Measurements from ENCODE around the gene TIMM17A.
"Not testable (repeated sequence)": the region's sequence is repeated elsewhere in the genome, so short reads cannot be mapped to it uniquely, and the experiment has no call there.

TIMM17A gene

GRCh38 chr1:202010180-202011015 is 55.1 kb downstream of the TIMM17A start, which contains the start of gene ELF3:
TSS of gene ELF3 (plus strand) at chr1:202010587. CDS start at chr1:202011137, 550 bp downstream.
- Mint-ChIP-seq H3K27ac (no peak within 1 kb of the TSS), H3K4me1 (peaks cover 2% of the 10 kb centered on the region), H3K4me3 (no peak within 1 kb of the TSS), H3K9me3 (no peaks in the 10 kb centered on the region), H3K27me3 (no peaks in the 10 kb centered on the region), H3K36me3 (peaks cover 8% of the 10 kb centered on the region)
- ATAC-seq (ENCODE audit: low read depth) (no peak), DNase-seq (ENCODE audit: low spot score in 2 of 2) (no peak)

- no peak overlapping the region for H3K4me3 Mint-ChIP-seq
- ATAC-seq (ENCODE audit: low read depth) (no peak), DNase-seq (ENCODE audit: low spot score in 2 of 2) (no peak)
- H3K27ac Mint-ChIP-seq, result no peak overlapping the region
- peaks cover 2% of the 10 kb centered on the region for H3K36me3 Mint-ChIP-seq
- peaks cover 2% of the 10 kb centered on the region for H3K4me1 Mint-ChIP-seq
- H3K27me3 Mint-ChIP-seq, result peaks cover 3% of the 10 kb centered on the region
- H3K9me3 Mint-ChIP-seq, result no peaks in the 10 kb centered on the region
Measured at GRCh38 chr1:202011994-202012393, 56.7 kb downstream of the TIMM17A start.

GRCh38 chr1:202012544-202013478 is 57.5 kb downstream of the TIMM17A start:
- no peak overlapping the region for H3K4me3 Mint-ChIP-seq
- no peak for DNase-seq (ENCODE audit: low spot score in 2 of 2)
- ATAC-seq (ENCODE audit: low read depth), result no peak
- no peak overlapping the region for H3K27ac Mint-ChIP-seq
- H3K27me3 Mint-ChIP-seq, result peaks cover 4% of the 10 kb centered on the region
- no peaks in the 10 kb centered on the region for H3K36me3 Mint-ChIP-seq
- no peaks in the 10 kb centered on the region for H3K9me3 Mint-ChIP-seq
- peaks cover 2% of the 10 kb centered on the region for H3K4me1 Mint-ChIP-seq

GRCh38 chr1:202013603-202014002 is 58.3 kb downstream of the TIMM17A start:
- Mint-ChIP-seq H3K9me3 (no peaks in the 10 kb centered on the region), H3K4me1 (peaks cover 2% of the 10 kb centered on the region), H3K27ac (no peak overlapping the region), H3K4me3 (no peak overlapping the region), H3K27me3 (peaks cover 4% of the 10 kb centered on the region), H3K36me3 (no peaks in the 10 kb centered on the region)
- no peak for DNase-seq (ENCODE audit: low spot score in 2 of 2)
- no peak for ATAC-seq (ENCODE audit: low read depth)

- DNase-seq (ENCODE audit: low spot score in 2 of 2) (no peak), ATAC-seq (ENCODE audit: low read depth) (no peak)
- Mint-ChIP-seq H3K9me3 (no peaks in the 10 kb centered on the region), H3K4me1 (peaks cover 2% of the 10 kb centered on the region), H3K36me3 (no peaks in the 10 kb centered on the region), H3K27me3 (peaks cover 8% of the 10 kb centered on the region), H3K27ac (no peak overlapping the region), H3K4me3 (no peak overlapping the region)
Measured at GRCh38 chr1:202014060-202014459, 58.8 kb downstream of the TIMM17A start.

GRCh38 chr1:202014915-202015661 is 59.8 kb downstream of the TIMM17A start:
- ATAC-seq (ENCODE audit: low read depth), result no peak
- Mint-ChIP-seq H3K36me3 (no peaks in the 10 kb centered on the region), H3K4me1 (no peaks in the 10 kb centered on the region), H3K4me3 (no peak overlapping the region), H3K27me3 (peaks cover 9% of the 10 kb centered on the region), H3K9me3 (no peaks in the 10 kb centered on the region), H3K27ac (no peak overlapping the region)
- DNase-seq (ENCODE audit: low spot score in 2 of 2), result no peak

- no peaks in the 10 kb centered on the region for H3K36me3 Mint-ChIP-seq
- H3K27me3 Mint-ChIP-seq, result peaks cover 9% of the 10 kb centered on the region
- no peak overlapping the region for H3K27ac Mint-ChIP-seq
- ATAC-seq (ENCODE audit: low read depth), result no peak
- no peak overlapping the region for H3K4me3 Mint-ChIP-seq
- H3K4me1 Mint-ChIP-seq, result no peaks in the 10 kb centered on the region
- H3K9me3 Mint-ChIP-seq, result no peaks in the 10 kb centered on the region
- no peak for DNase-seq (ENCODE audit: low spot score in 2 of 2)
Measured at GRCh38 chr1:202015662-202015937, 60.3 kb downstream of the TIMM17A start.

- no peaks in the 10 kb centered on the region for H3K36me3 Mint-ChIP-seq
- H3K9me3 Mint-ChIP-seq, result no peaks in the 10 kb centered on the region
- ATAC-seq (ENCODE audit: low read depth) (no peak), DNase-seq (ENCODE audit: low spot score in 2 of 2) (no peak)
- no peaks in the 10 kb centered on the region for H3K4me1 Mint-ChIP-seq
- peaks cover 9% of the 10 kb centered on the region for H3K27me3 Mint-ChIP-seq
- H3K4me3 Mint-ChIP-seq, result no peak overlapping the region
- no peak overlapping the region for H3K27ac Mint-ChIP-seq
Measured at GRCh38 chr1:202016022-202016810, 60.9 kb downstream of the TIMM17A start.

- H3K27me3 Mint-ChIP-seq, result peaks cover 12% of the 10 kb centered on the region
- DNase-seq (ENCODE audit: low spot score in 2 of 2), result no peak
- no peak overlapping the region for H3K4me3 Mint-ChIP-seq
- no peaks in the 10 kb centered on the region for H3K9me3 Mint-ChIP-seq
- no peak overlapping the region for H3K27ac Mint-ChIP-seq
- ATAC-seq (ENCODE audit: low read depth), result no peak
- no peaks in the 10 kb centered on the region for H3K36me3 Mint-ChIP-seq
- no peaks in the 10 kb centered on the region for H3K4me1 Mint-ChIP-seq
Measured at GRCh38 chr1:202016811-202017748, 61.8 kb downstream of the TIMM17A start.

- Mint-ChIP-seq H3K27ac (no peak overlapping the region), H3K27me3 (peaks cover 12% of the 10 kb centered on the region)
- no peak for ATAC-seq (ENCODE audit: low read depth)
Measured at GRCh38 chr1:202017749-202018467, 62.6 kb downstream of the TIMM17A start.

GRCh38 chr1:202018468-202019234 is 63.3 kb downstream of the TIMM17A start:
- Mint-ChIP-seq H3K27ac (no peak overlapping the region), H3K9me3 (no peaks in the 10 kb centered on the region), H3K27me3 (peaks cover 18% of the 10 kb centered on the region), H3K4me1 (no peaks in the 10 kb centered on the region), H3K4me3 (no peak overlapping the region), H3K36me3 (no peaks in the 10 kb centered on the region)
- DNase-seq (ENCODE audit: low spot score in 2 of 2) (no peak), ATAC-seq (ENCODE audit: low read depth) (no peak)

More at GRCh38 chr1:202017749-202018467, 62.6 kb downstream of the TIMM17A start:
- Mint-ChIP-seq H3K9me3 (no peaks in the 10 kb centered on the region), H3K4me3 (no peak overlapping the region), H3K36me3 (no peaks in the 10 kb centered on the region), H3K4me1 (no peaks in the 10 kb centered on the region)
- no peak for DNase-seq (ENCODE audit: low spot score in 2 of 2)

- H3K36me3 Mint-ChIP-seq; H3K4me3 Mint-ChIP-seq; H3K4me1 Mint-ChIP-seq; DNase-seq (ENCODE audit: low spot score in 2 of 2); ATAC-seq (ENCODE audit: low read depth); H3K27ac Mint-ChIP-seq; H3K9me3 Mint-ChIP-seq: not testable (repeated sequence)
- peaks cover 18% of the 10 kb centered on the region for H3K27me3 Mint-ChIP-seq
Measured at GRCh38 chr1:202019235-202019558, 63.9 kb downstream of the TIMM17A start.
